Inflammatory macrophage treated with lipopolysaccharide for 1 hour (primary cell): ENCODE data around the gene MRPL43.

Experiments used
- DNase-seq, 2 donors: peaks; one replicate each; pipeline ENCODE4 v3.0.0-alpha.2; 2020 to 2022

The MRPL43 gene

DNA sequence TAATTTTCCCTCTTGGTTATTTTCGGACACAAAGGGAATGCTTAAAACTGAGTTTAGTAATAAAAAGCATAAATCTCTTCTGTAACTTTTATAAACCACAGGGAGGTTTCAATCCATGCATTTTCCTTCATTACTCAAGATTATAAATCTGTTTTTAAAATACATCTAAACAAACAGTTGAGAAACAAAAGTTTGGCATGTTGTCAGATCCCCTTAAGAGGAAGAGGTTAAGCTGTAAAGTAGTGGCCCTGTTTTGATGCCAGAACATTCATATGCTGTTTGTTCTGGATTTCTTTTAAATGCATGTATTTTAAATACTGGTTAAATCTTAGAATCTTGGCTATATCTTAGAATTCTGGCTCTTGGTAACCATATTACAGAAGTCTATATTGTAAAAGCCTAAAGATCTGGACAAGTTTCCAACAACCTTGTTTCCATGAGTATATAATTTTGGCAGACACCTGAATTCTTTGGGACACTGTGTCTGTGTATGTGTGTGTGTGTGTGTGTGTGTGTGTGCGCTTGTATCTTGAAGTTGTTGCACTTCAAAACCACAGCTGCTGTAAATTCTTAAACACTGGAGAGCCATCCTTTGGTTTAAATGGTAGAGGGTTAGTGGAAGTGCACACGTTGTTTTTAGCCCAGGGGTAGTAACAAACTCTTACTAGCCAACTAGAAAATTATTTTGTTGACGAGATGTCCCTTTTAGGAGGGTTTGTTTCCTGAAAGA lies 24.8 kb downstream of the MRPL43 start:
- DNase-seq: no peak

DNA sequence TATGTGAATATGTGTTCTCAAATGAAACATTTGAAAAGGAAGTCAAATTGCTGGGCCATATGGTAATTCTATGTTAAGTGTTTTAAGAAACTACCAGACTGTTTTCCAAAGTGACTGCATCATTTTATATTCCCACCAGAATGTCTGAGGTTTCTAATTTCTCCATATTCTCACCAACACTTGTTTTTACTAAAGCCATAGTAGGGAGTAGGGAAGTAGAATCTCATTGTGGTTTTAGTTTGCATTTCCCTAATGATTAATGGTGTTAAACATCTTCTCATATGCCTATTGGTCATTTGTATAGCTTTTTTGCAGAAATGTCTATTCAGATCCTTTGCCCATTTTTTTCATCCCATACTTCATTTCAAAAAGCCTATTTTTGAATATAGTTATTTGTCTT lies 27.0 kb downstream of the MRPL43 start:
- DNase-seq: peak; percentile 54 to 58

DNA sequence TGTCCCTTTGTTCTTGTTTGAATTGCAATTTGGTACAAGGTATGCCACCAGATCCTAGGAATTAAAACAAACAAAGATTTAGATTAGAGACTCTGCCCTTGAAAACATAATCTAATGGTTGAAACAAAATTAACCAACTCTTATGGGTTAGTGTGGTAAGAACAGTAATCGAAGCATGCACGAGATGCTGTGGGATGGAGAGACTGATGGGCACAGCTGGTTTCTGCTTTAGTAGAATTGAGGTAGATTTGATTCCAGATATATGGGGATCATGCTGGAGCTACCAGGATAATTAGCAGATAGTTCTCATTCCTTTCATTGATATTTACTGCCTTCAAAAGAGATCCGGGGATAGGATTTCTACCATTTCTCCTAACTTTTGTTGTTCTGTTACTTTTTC lies 38.4 kb downstream of the MRPL43 start:
- DNase-seq: no peak

DNA sequence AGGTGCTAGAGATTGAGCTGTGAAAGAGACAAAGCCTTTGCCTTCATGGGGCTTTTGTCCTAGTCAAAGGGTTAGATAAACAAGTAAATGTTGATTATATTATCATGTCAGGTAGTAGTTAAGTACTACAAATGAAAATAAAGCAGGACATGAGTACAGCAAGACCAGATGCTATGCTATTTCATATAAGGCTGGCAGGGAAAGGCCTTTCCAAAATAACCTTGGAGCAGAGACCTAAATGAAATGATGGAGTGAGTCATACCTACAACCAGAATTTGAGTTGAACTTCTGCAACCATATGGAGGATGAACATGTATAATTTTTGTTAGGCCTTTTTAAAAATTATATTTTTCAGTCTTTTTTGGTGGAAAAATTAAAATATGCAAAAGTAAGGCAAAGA lies 41.5 kb downstream of the MRPL43 start:
- DNase-seq: no peak

DNA sequence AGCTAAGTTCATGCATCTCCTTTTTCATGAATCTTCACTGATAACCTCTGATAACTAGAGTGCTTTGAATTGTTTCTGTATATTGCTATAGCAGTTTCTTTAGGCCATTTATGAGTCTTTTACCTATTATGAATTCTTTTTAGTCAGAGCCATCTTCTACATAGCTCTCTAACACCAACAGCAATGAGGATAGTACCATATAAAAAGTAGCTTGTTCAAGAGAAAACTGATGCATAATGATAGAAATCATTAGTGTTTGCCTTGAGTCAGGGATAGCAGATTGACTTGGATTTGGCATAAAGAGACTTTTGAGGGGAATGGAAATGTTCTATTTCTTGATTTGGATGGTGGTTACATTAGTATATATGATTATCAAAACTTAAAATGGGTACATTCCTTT lies 43.8 kb downstream of the MRPL43 start:
- DNase-seq: no peak

DNA sequence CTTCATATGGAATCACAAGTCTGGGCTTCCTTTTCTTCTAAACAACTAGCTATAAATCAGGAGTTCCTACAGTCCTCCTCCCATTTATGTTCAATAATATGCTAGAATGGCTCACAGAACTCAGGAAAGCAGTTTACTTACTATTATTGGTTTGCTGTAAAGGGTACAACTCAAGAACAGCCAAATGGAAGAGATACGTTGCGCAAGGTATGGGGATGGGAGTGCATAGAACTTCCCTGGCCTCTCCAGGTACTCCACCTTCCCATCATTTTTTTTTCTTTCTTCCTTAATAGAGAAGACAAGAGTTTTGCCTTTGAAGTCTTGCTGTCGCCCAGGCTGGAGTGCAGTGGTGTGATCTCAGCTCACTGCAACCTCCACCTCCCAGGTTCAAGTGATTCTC lies 45.1 kb downstream of the MRPL43 start:
- DNase-seq: no peak

DNA sequence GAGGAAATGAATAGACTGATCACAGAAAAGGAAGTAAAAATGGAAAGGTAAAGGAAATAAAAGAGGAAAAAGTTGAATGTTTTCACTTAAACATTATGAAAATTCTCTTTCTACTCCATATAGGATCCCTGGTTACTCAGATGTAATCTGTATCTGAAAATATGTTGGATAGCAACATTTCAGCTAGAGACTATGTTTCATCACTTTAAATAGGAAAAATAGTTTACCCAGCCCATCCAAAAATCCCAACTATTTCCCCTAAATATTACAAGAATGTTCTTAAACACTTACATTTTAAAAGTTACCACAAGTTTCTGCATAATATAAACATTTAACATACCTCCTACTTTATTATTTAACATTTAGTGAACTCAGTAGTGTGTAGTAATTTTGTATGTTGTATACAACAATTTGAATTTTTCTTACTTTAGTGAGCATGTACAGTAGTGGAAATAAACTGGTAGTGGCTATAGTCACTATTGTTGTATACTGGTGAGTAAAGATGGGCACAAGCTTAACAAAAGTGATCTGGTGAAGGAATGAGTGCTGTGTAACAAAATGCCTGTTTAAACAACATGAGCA lies 47.4 kb downstream of the MRPL43 start:
- no peak for DNase-seq
